MM.1S (cell line): ENCODE data around the gene FAM53C.

Experiments
- CTCF ChIP-seq: fragments of 300-600 bp; sonication (generic); IDR thresholded peaks from 2 replicates; pipeline ENCODE4 v1.5.1; 2016; ENCODE audit warnings: antibody characterized with exemption, low read length, mixed read lengths
- EZH2 ChIP-seq: fragments of 300-600 bp; sonication (generic); optimal IDR thresholded peaks from 2 replicates; pipeline ENCODE3; 2017; ENCODE audit warnings: low read depth, mild to moderate bottlenecking, antibody characterized with exemption, low read length, mixed read lengths
- EZH2phosphoT487 ChIP-seq: fragments of 300-600 bp; sonication (generic); IDR thresholded peaks from 2 replicates; pipeline ENCODE4 v1.6.1; 2018; ENCODE audit warnings: antibody characterized with exemption, low read length

- TF ChIP-seq CTCF: no peak
- TF ChIP-seq EZH2phosphoT487: no peak
- TF ChIP-seq EZH2: no peak
Measured at GRCh38 chr5:138330813-138331448, 7.1 kb upstream of the FAM53C start.
